Measurements from ENCODE around the gene PEX19.
A peak's percentile ranks its signal among the peaks of the same experiment; 100 is the strongest.

Gene PEX19

GRCh38 chr1:160258177-160258798 is 26.6 kb downstream of the PEX19 start:
- Histone ChIP-seq H3K36me3 (ENCODE audit: control insufficient read depth, insufficient read depth, low read length) (no peaks in the 10 kb centered on the region; the same call in 1 of the 2 replicates), H3K27me3 (replicated peaks; ENCODE audit: control insufficient read depth, insufficient read depth, low read length) (no peaks in the 10 kb centered on the region), H3K4me3 (replicated peaks; ENCODE audit: low read depth, low read length) (no peak overlapping the region)
- DNase-seq (ENCODE audit: extremely low read depth, insufficient read length), result no peak
- TF ChIP-seq CTCF (IDR thresholded peaks at IDR 0.05; ENCODE audit: insufficient read depth, low read length, poor library complexity, severe bottlenecking), result no peak

DNA sequence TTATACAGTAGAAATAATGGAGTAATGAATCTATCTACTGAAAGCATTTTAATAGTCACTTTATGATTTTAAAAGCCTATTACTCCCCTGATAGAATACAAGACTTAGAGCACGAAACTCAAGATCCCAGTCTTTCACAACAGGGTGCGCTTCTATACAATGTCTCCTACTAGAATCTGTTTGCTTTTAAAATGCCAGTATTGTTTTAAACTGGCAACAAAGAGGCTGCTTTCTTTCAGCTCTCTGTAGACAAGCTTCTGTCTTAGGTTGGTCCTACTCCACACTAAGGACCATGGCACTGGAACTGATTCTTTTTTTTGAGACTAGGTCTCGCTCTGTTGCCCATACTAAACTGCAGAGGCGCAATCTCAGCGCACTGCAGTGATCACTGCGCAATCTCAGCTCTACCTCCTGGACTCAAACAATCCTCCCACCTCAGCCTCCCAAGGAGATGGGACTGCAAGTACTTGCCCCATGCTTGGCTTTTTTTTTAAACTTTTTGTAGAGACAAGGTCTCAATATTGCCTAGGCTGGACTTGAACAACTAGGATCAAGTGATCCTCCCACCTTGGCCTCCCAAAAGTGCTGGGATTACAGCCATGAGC is 27.4 kb downstream of the PEX19 start:
- H3K4me3 ChIP-seq (replicated peaks; ENCODE audit: low read depth, low read length), result no peak overlapping the region
- no peaks in the 10 kb centered on the region for H3K27me3 ChIP-seq (replicated peaks; ENCODE audit: control insufficient read depth, insufficient read depth, low read length)
- no peak for TF ChIP-seq CTCF (IDR thresholded peaks at IDR 0.05; ENCODE audit: insufficient read depth, low read length, poor library complexity, severe bottlenecking)
- no peaks in the 10 kb centered on the region; the same call in none of the 2 replicates for H3K36me3 ChIP-seq (ENCODE audit: control insufficient read depth, insufficient read depth, low read length)
- DNase-seq (ENCODE audit: extremely low read depth, insufficient read length), result no peak

DNA sequence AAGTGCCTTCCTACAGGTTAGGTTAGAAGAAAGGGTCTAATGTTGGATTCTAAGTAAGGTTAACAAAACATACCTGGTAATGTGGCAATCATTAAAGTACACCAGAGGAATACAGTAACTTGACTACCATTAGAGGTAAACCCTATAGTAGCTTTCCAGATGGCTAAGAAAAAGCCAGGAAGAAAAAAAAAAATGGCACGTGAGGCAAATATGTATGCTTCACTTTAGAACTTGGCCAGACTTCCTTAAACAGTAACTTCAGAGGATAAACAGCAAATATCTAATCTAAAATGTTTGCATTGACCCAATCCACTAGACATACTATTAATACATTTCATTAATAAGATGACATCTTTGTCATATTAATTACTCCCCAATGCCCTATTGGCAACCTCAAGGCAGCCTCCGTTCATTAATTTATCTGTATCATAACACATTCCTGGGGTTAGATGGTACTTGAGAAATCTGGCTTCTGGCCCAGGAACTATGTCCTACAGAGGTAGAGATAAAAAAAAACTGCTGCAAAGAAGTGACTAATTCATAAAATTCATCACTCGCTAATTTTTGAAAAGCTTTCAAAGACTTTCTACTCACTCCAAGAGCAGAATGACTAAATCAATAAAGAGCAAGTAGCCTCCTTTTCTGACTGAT is 28.4 kb downstream of the PEX19 start:
- no peak for DNase-seq (ENCODE audit: extremely low read depth, insufficient read length)
- Histone ChIP-seq H3K36me3 (ENCODE audit: control insufficient read depth, insufficient read depth, low read length) (no peaks in the 10 kb centered on the region; the same call in none of the 2 replicates), H3K27me3 (replicated peaks; ENCODE audit: control insufficient read depth, insufficient read depth, low read length) (no peaks in the 10 kb centered on the region), H3K4me3 (replicated peaks; ENCODE audit: low read depth, low read length) (no peak overlapping the region)
- no peak for TF ChIP-seq CTCF (IDR thresholded peaks at IDR 0.05; ENCODE audit: insufficient read depth, low read length, poor library complexity, severe bottlenecking)

DNA sequence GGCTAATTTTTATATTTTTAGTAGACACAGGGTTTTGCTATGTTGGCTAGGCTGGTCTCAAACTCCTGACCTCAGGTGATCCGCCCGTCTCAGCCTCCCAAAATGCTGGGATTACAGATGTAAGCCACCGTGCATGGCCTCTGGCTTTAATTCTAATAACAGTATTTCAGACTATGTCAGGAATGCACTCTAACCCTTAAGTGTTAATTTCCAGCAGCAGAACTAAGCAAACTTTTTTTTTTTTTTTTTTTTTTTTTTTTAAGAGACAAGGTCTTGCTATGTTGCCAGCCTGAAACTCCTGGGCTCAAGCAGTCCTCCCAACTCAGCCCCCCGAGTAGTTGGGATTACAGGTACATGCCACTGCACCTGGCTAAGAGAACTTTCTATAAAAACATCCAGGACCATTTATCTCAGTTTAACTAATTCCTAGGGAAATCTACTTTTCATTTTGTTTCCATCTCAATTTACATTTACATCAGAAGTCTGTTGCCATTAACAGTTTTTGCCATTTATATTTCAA is 29.1 kb downstream of the PEX19 start:
- Histone ChIP-seq H3K27me3 (replicated peaks; ENCODE audit: control insufficient read depth, insufficient read depth, low read length) (no peaks in the 10 kb centered on the region), H3K4me3 (replicated peaks; ENCODE audit: low read depth, low read length) (no peak overlapping the region), H3K36me3 (ENCODE audit: control insufficient read depth, insufficient read depth, low read length) (no peaks in the 10 kb centered on the region; the same call in none of the 2 replicates)
- no peak for TF ChIP-seq CTCF (IDR thresholded peaks at IDR 0.05; ENCODE audit: insufficient read depth, low read length, poor library complexity, severe bottlenecking)
- no peak for DNase-seq (ENCODE audit: extremely low read depth, insufficient read length)

- peak; percentile 66 for TF ChIP-seq CTCF (IDR thresholded peaks at IDR 0.05; ENCODE audit: insufficient read depth, low read length, poor library complexity, severe bottlenecking)
- DNase-seq (ENCODE audit: extremely low read depth, insufficient read length), result no peak
- Histone ChIP-seq H3K36me3 (ENCODE audit: control insufficient read depth, insufficient read depth, low read length) (no peaks in the 10 kb centered on the region; the same call in none of the 2 replicates), H3K4me3 (replicated peaks; ENCODE audit: low read depth, low read length) (no peak overlapping the region), H3K27me3 (replicated peaks; ENCODE audit: control insufficient read depth, insufficient read depth, low read length) (no peaks in the 10 kb centered on the region)
These were observed 33.0 kb downstream of the PEX19 start for GRCh38 chr1:160251687-160252526.
